Cerebellar nuclear complex (tissue), 1 donor: ENCODE data around the gene SELENOS.

Experiments used
- DNase-seq, 2 experiments: peaks; one replicate each; lab custom pipeline; 2025; lab: John Stamatoyannopoulos, UW

Gene SELENOS

DNA sequence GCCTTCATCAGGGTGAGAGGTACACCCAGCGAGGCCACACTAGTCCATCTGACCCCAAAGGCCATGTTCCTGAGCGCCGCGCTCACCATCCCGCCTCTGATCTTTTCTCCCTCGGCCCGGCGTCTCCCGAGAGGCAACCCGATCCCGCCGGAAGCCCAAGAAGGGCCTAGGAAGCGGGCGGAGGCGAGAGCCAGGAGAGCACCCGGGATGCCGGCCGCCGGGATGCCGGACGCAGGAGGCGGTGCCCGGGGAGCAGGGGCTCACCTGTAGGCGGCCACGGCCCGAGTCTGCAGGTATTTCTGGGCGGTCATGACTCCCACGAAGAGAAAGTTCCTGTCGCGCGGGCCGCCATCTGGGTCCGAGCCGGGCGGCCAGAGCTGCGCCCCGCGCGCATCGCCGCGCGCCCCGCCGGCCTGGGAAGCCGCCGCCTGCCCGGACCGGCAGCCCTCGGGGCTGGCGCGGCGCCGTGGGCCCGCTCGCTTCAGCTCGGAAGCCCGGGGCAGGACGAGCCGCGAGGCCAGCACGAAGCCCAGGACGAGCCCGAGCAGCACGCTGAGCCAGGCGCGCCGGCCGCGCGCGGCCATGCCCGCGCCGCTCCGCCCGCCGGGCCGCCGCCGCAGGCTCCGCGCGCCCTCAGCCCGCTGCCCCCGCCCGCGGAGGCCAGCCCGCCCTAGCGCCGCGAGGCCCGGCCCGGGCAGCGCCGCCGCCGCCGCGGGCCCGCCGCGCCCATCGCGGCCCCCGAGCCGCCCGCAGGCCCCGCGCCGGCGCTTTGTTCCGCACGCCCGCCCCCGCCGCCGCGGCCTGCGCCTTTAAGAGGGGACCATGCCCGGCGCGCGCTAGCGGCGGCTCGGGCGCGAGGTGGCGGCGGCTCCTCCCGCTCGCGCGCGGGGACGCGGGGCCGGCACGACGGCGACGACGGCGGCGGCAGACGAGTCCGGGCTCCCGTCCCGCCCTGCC lies 26.1 kb downstream of the SELENOS start:
- DNase-seq: no peak

DNA sequence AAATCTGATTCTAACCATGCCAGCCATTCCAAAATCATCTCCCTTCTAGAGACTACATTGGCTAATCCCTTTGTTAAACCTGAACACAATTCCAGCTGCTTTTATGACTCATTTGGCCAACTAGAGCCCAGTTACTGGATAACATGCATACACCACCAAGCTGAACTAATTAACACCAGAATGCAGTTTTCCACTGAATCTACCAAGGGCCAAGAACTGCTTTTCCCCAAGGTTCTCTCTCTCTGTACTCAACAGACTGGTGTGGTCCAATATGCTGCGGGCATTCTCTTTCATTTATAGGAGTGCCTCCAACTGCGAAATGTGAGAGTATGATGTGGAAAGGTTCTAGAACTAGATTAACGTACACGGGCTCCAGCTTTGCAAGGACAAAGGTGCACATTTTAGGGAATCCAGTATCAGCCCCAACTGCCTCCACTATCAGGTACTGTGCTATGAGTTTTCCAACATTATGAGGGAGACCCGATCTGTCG lies 26.9 kb downstream of the SELENOS start:
- DNase-seq: no peak

DNA sequence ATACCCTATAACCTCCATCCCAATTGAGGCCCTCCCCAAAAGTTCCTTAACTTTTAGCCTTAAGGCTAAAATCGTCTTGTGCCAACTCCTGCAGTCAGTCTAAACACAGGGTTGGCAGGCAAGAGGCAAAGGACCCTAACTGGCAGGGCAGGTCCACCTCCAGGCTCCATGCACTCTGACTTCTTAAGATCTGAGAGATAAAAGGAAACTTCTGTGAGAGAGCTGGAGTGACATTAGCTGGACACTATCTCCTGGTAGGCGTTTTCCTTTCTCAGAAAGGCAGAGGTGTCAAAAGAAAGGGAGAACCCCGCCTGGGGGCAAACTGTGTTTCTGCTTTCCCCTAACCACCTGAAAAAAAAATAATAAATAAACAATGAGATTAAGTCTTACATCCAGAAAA lies 29.0 kb downstream of the SELENOS start:
- no peak for DNase-seq

DNA sequence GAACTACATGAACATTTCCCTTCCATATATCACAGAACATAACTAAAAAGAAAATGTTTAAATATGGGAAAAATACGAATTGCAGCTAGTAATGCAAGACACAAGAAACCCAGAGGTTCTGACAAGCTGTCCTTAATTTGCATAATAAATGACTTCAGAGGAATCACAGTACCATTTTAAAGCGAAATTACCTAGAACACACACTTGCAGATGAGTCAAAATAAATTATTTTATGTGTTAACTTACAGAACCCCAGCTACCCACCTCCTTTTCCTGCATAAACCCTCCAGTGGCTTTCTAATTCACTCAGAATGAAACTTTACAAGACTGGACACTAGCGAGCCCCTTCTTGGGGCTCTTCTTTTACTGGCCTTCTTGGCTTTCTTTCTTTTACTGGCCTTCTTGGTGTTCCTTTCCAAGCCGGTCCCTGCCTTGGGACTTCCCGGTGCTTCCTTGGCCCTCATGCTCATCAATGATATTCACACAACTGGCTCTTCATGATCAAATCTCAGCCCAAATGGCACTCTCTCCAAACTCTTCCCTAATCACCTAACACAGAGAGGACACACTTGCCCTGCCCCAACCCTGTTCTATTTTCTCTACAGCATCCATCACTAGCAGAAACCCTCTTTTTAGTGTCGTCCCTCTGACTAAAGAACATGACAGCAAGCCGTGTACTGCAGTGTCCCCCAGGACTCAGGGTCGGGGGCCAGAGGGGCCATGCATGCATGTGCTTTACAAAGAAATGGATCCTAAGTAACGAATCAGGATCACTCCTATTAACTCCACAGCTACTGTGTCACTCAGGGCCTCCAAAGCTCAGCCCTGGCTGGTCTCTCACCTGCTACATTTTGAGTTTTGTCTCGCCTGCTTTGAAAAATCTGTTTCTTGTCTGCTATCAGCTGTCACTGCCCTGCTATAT lies 30.2 kb downstream of the SELENOS start:
- no peak for DNase-seq

DNA sequence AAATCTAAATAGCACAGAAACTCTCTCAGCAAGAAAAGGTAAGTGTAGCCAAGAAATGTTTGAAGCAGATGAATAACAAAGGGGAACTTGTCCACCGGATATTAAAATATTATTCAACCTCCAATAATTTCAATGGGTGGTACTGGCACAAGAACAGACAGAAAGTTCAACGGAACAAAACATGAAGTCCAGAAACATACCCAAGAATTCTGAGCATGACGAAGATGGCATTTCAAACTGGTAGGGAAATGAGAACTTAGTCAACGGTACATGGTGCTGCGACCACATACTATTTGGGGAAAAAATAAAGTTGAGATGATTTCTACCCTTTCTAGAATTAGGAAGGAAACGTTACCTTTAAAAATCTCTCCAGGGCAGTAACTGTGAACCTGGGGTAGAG lies 30.9 kb downstream of the SELENOS start:
- no peak for DNase-seq

DNA sequence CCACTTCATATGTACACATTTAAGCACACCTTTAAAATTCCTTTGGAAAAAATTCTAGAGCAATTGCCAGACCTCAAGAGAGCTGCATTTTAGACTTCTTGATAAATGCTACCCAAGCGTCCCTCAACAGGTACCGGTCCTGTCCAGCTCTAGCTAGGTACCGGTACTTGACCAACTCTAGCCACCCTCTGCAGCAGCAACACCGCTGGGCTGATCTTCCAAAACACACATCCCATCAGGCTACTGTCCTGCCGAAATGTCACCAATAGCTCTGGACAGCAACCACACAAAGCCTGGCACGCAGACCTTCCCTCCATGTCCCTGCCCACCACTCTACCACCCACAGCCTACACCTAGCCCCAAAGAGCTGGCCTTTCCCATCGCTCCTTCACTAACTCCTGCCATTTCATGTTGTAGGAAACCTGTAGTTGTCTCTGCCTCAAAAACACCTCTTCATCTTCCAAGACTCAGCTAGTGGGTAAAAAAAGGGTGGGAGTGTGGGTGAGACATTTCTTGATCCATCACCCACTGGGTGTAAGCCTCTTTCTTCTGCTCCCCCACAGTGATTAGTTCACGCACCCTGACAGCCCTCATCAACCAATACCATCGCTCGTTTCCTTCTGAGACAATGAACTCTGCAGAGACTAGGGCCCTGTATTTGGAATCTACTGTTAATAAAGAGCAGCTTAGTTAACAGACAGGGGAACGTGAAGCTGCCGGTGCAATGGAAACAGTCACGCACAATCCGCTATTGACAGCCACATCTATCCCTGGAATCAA lies 32.2 kb downstream of the SELENOS start:
- DNase-seq: no peak

DNA sequence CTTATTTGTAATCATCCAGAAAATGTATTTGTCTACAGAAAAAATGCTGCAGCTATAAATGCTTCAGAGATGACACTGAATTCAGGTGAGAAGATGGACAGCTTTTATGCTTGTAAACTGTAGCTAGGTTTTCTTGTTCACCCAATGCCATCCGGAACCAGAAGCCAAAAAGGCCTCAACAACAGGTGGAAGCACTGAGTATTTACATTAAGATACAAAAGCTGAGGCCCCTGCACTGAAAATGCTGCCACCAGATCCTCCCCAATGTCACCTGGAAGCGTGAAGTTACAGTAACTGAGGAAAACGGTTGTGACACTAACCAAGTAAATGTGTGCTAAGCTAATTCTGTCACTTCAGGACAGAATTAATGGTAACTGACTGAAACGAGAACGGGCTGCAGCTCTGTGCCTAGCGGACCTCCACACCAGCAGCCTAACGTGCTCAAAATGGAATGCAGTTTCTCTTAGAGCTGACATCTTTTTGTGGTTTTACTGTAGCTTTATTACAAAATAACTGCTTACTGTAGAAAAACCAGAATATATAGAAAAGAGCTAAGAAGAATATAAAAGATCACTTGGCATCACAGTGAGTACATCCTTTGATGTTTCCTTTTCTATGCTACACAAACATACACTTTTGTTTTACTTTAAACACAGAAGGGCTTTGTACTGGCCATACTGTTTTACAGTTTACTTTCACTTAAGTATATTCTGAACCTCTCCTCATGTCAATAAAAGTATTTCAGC lies 33.1 kb downstream of the SELENOS start:
- DNase-seq: no peak

DNA sequence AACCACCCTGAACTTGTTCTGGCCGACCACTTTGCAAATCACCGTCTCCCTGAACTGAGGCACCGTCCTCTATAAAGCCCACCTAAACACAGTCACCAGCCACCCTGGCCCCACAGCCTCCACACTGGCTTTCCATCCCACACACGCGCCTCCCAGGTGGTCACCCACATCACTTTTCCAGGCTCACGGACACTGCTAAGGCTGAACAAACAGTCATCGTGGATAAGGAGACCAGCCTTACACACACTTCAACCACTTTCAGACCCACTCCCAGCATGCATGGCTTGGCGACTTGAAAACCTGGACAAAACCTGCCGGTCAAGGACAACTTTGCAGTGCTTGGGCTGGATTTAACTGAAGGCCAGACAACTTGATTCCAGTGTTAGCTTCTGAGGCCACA lies 33.9 kb downstream of the SELENOS start:
- DNase-seq: no peak

DNA sequence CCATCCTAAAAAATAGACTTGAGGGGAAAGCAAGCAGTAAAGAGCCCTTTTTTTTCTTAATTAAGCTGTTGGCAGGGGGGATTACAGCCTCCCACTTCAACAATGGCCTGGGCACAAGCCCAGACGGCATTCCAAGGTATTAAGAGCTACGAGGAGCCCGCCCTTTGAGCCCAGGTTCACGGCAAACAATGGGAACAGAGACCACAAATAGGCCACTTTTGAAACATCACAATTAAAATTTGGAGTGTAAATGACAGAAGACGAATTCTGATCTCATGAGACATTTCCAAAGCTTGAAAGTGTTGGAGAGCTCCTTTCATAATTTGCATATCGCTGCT lies 34.3 kb downstream of the SELENOS start:
- no peak for DNase-seq

DNA sequence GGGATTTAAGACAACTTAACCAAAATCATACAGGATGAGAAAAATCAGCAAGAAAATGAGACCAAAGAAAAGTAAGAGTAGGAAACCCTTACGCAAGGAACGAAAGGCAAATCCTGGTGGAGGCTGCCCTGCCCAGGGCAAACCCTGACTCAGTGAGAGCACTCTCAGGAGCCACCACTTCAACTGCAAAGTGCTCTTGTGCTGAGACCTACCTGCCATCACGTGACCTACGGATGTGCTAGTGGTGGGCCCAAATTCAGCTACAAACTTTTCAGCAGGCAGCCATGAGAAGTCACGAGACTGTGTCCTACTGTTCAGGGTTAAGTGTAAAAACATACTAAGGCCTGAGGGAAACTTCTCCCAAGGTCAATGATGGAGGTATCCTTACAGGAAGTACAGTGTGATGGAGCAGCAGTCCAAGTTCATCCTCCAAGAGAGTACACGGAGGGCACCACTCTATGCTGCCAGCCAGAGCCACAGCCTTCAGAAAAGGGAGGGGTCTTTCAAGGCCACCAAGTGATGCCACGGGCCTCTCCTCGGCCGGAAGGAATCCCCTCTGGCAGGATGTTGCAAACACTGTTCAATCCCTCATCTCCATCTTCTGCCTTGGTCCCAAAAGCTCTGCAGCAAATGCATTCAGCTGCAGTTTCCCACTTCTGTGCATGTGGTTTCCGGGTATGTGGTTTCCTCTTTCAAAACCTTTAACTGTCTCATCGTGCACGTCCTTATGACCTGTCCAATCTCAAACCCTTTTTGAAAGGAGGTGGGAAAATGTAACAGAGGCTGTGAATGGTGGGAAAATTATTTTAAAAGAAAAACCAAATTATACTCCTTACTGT lies 34.9 kb downstream of the SELENOS start:
- no peak for DNase-seq

DNA sequence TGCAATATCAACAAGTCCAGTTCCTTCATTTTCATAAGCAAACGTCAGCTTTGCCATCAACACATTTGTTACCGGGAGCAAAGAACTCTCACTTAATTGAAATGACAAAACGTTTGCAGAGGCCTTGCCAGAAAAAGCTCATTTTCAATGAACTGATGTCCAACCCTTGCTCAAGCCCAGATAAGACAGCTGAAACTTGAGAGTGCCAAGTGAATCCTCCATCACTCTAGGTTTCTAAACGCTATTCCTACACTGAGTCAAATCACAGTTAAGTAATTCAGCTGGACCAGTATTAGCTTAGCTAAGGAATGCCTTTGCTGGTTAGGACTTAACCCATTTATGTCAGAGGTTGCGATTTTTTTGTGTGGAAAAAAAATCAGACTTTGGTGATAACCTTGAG lies 36.9 kb downstream of the SELENOS start:
- no peak for DNase-seq

DNA sequence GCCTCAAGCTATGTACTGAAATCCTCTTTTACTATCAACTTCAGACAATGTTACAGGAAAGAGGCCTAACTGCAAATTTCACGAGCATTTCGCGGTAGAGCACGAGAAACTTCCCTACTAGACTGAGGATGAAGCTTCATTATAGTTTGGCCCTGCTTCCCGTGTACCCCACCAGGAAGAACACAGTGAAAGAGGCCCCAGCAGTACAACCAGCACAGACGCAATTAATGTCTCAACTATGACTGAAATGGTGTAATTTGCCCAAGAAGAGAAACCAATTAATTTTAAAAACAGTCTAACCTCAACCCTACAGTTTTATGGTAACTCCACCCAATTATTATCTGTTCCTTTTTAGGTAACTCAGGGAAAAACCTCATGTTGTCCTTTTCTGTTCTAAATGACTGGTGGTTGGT lies 37.6 kb downstream of the SELENOS start:
- DNase-seq: no peak

DNA sequence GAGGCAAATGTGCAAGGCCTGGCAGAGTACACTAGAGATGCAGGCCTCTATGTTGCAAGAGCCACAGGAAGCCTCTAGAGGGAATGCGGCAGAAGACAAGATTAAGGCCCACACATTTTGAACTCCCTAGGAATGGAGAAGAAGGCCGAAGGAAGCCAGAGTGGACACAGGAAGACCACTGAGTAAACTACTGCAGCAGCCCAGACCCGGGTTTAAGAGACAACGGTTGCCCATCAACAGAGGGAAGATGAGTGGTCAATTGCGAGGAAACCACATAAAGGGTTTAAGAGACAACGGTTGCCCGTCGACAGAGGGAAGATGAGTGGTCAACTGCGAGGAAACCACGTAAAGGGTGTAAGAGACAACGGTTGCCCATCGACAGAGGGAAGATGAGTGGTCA lies 40.0 kb downstream of the SELENOS start:
- DNase-seq: no peak

DNA sequence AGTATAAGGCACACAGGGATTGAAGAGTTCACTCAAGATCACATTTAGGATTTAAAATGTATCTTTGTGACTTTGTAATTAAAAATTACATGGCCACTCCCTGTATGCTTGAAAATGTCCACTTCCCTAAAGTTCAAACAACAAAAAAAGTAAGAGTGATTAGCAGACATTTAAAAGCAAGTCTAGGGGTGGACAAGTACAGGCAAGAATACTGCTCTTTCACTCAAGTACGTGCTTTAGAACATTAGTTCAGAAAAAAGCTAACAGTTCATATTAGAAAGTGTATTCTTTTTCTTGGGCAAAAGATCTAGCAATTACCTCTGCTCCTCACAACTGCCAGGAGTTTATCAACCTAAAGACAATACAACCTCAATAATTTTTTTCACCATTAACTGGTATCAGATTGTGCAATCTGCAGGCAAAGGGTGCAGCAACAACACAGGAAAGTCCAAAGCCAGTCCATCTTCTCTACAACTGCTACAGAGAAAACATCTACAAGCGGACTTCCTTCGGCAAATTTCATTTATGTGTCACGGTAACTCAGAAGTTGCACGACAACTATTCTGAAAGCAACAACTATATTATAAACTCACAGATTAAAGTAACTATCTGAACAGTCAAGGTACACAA lies 43.5 kb downstream of the SELENOS start:
- no peak for DNase-seq

DNA sequence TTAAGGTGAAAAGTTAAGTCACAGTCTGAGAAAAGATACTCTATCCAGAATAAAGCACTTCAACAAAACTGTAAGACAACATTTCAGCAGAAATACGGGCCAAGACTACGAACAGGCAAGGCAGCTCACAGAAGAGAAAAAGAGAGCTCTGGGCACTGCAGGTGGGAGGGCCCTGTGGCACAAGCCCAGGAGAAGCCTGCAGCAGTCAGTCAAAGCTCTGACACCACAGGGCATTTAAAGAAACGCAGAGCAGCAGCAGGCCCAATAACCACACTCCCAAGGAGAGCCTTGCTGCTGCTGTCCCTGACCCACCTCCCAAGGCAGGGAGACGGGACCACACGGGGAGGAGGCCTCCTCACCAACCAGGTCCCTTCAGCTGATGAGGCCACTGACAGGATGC lies 44.6 kb downstream of the SELENOS start:
- DNase-seq: no peak

DNA sequence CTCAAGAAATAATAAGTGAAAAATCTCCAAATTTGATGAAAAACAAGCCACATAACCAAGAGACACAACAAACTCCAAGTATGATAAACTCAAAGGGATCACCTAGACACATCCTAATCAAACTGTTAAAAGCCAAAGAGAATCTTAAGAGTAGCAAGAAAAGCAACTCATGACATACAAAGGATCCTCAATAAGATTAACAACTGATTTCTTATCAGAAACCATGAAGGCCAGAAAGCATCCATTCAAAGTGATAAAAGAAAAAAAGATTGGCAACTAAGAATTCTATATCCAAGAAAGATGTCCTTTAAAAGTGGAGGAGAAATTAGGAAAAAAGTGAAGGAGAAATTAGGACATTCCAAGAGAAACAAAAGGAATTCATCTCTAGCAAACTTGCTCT lies 49.0 kb downstream of the SELENOS start:
- DNase-seq: no peak

DNA sequence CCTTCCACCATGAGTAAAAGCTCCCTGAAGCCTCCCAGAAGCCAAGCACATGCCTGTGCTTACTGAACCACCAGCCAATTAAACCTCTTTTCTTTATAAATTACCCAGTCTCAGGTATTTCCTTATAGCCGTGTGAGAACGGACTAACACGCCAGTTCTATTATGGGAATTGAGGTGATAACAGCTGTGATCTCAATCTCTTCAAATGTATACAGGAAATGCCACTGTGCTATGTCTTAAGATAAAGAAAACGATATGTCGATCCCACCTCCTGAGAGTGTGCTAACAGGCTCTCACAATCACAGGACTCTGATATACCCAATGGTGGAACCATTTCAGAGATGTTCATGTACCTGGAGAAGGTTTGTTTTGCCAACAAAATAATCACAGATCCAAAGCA lies 51.6 kb downstream of the SELENOS start:
- no peak for DNase-seq
